Mesothelial cell of epicardium (in vitro differentiated cells): ENCODE data around the gene REV3L. TPM values are rescaled to one million over a fixed set of nuclear protein-coding genes. Genes with fewer than 3 reads are reported as not detected.

Source experiments
- DNase-seq, 2 experiments: peaks; one replicate each; pipeline ENCODE4 v3.0.0; 2021; ENCODE audit warnings: low spot score in 2 of 2; ENCODE audit not compliant: unreplicated experiment in 2 of 2
- H3K27ac Mint-ChIP-seq: 2 replicates; pipeline ENCODE4 v1.8.0; 2021; ENCODE audit warnings: mixed read lengths
- H3K27me3 Mint-ChIP-seq: 2 replicates; pipeline ENCODE4 v1.8.0; 2021; ENCODE audit warnings: low read depth, mixed read lengths
- H3K36me3 Mint-ChIP-seq: 2 replicates; pipeline ENCODE4 v1.8.0; 2021; ENCODE audit warnings: mixed read lengths
- H3K4me1 Mint-ChIP-seq: 2 replicates; pipeline ENCODE4 v1.8.0; 2021; ENCODE audit warnings: mixed read lengths
- H3K4me3 Mint-ChIP-seq: 2 replicates; pipeline ENCODE4 v1.8.0; 2021; ENCODE audit warnings: mild to moderate bottlenecking, moderate library complexity, mixed read lengths
- H3K9me3 Mint-ChIP-seq: 2 replicates; pipeline ENCODE4 v1.8.0; 2021; ENCODE audit warnings: mixed read lengths
- CTCF ChIP-seq: fragments of 200-600 bp; sonication (generic); IDR thresholded peaks from one replicate; pipeline ENCODE4 v1.5.0; 2021; ENCODE audit warnings: antibody characterized with exemption; ENCODE audit not compliant: unreplicated experiment
- total RNA-seq: library from RNA; stranded (reverse); gene quantifications from 3 replicates; pipeline ENCODE4 v1.2.1, GENCODE V29; 2021

The REV3L gene
- total RNA-seq, 1 donor from 2014 or later = 41.7 TPM

GRCh38 chr6:111406200-111406721 is 76.8 kb downstream of the REV3L start:
- H3K4me3 Mint-ChIP-seq = no peak overlapping the region
- no peak for TF ChIP-seq CTCF
- H3K27ac Mint-ChIP-seq = no peak overlapping the region
- DNase-seq = no peak
- peaks cover 13% of the 10 kb centered on the region for H3K9me3 Mint-ChIP-seq
- peaks cover 55% of the 10 kb centered on the region for H3K36me3 Mint-ChIP-seq
- no peaks in the 10 kb centered on the region for H3K4me1 Mint-ChIP-seq
- no peaks in the 10 kb centered on the region for H3K27me3 Mint-ChIP-seq

GRCh38 chr6:111403388-111403787 is 79.6 kb downstream of the REV3L start:
- peaks cover 53% of the 10 kb centered on the region for H3K36me3 Mint-ChIP-seq
- H3K4me3 Mint-ChIP-seq = no peak overlapping the region
- no peak overlapping the region for H3K27ac Mint-ChIP-seq
- peaks cover 13% of the 10 kb centered on the region for H3K9me3 Mint-ChIP-seq
- no peaks in the 10 kb centered on the region for H3K4me1 Mint-ChIP-seq
- no peaks in the 10 kb centered on the region for H3K27me3 Mint-ChIP-seq
- no peak for DNase-seq
- TF ChIP-seq CTCF = no peak

- H3K27me3 Mint-ChIP-seq = no peaks in the 10 kb centered on the region
- no peak for TF ChIP-seq CTCF
- no peak overlapping the region for H3K4me3 Mint-ChIP-seq
- peaks cover 62% of the 10 kb centered on the region for H3K36me3 Mint-ChIP-seq
- H3K4me1 Mint-ChIP-seq = no peaks in the 10 kb centered on the region
- DNase-seq = no peak
- H3K9me3 Mint-ChIP-seq = peaks cover 21% of the 10 kb centered on the region
- no peak overlapping the region for H3K27ac Mint-ChIP-seq
Observed at GRCh38 chr6:111399626-111400025, 83.4 kb downstream of the REV3L start.

DNA sequence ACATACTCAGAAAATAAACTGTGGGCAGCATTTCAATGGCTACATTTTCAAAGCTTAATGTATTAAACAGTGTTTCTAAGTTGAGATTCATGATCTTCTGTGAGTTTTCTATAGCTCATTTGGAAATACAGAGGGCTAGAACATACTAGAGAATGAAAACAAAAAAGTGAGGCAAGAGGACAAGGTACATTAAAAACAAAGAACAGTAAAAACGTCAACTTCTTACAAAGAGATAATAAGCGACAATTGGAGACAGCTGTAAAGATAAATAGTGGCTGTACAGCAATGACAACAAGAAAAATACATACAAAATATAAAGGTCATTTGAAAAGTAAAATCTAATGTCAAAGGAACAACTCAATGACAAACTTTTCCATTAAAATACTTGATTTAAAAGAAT is 94.3 kb downstream of the REV3L start:
- TF ChIP-seq CTCF = no peak
- peaks cover 13% of the 10 kb centered on the region for H3K9me3 Mint-ChIP-seq
- H3K27me3 Mint-ChIP-seq = no peaks in the 10 kb centered on the region
- no peak for DNase-seq
- peaks cover 45% of the 10 kb centered on the region for H3K36me3 Mint-ChIP-seq
- no peaks in the 10 kb centered on the region for H3K4me1 Mint-ChIP-seq
- no peak overlapping the region for H3K4me3 Mint-ChIP-seq
- no peak overlapping the region for H3K27ac Mint-ChIP-seq

DNA sequence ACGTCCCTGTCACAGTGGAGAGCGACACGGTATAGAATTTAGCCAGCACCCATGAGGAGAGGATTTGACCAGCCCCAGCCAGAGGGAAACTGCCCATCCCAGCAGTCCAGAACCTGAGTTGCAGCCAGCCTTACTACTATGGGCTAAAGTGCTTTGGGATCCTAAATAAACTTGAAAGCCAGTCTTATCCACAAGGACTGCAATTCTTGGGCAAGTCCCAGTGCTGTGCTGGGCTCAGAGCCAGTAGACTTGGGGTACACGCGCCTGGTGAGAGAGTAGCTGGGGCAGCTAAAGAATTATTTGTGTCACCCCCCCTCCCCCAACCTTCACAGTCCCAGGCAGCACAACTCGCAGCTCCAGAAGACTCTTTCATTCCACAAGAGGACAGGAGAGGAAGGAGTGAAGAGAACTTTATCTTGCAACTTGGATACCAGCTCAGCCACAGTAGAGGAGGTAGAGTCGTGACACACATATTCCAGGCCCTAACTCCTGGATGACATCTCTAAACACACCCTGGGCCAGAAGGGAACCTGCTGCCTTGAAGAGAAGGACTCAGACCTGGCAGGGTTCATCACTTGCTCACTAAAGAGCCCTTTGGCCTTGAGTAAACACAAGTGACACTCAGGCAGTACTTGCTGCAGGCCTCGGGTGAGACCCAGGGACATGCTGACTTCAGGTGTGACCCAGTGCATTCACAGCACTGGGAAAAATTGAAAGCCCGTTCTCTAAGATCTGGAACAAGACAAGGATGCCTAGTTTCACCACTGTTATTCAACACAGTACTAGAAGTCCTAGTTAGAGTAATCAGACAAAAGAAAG is 100.3 kb downstream of the REV3L start:
- no peak for DNase-seq
- Mint-ChIP-seq H3K27me3 (no peaks in the 10 kb centered on the region), H3K36me3 (peaks cover 48% of the 10 kb centered on the region), H3K9me3 (peaks cover 19% of the 10 kb centered on the region), H3K27ac (no peak overlapping the region), H3K4me1 (no peaks in the 10 kb centered on the region), H3K4me3 (no peak overlapping the region)
- no peak for TF ChIP-seq CTCF
